GM18951 (cell line): ENCODE measurements around the gene FBXO10.

Experiments used
- POLR2A ChIP-seq: IDR thresholded peaks from 4 replicates; pipeline ENCODE4 v1.6.1; 2011; ENCODE audit warnings: mild to moderate bottlenecking; ENCODE audit not compliant: insufficient read length, insufficient read depth; ENCODE audit errors: extremely low read depth
- in situ Hi-C: fragments of 300-500 bp; cut with MboI; formaldehyde crosslinking; loops from one replicate; pipeline ENCODE4 v1.12.0; 2022; ENCODE audit warnings: low sequenced_read_pairs, mixed read lengths, inconsistent platforms; ENCODE audit not compliant: unreplicated experiment

Gene FBXO10

DNA sequence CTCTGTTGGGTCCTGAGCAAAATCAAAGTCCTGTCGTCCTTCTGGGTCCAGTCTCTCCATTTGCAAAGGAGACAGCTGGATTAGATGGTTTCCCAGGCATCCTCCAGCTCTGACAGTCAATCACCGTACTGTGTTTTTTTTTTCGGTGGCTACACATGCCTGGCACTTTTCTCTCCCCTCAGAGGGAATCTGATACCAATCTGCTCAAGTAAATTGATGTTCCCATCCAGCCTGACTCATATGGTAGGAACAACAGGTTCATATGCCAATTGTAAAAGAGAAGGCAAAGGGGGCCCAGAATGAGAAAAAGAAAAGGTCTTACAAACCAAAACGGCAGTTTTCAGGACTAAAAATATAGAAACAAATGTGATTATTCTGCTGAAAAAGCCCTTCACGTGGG is 1.2 kb downstream of the FBXO10 start:
- in situ Hi-C loops = no loop called here
- no peak for TF ChIP-seq POLR2A

- in situ Hi-C loops = no loop called here
- TF ChIP-seq POLR2A = no peak
These were observed 1.9 kb downstream of the FBXO10 start for GRCh38 chr9:37574241-37574721.

GRCh38 chr9:37571282-37571681 is 4.9 kb downstream of the FBXO10 start:
- TF ChIP-seq POLR2A = no peak
- in situ Hi-C loops = no loop called here

GRCh38 chr9:37566716-37567115 is 9.5 kb downstream of the FBXO10 start:
- no peak for TF ChIP-seq POLR2A
- in situ Hi-C loops = no loop called here

GRCh38 chr9:37565661-37566618 is 10.2 kb downstream of the FBXO10 start:
- in situ Hi-C loops = no loop called here
- TF ChIP-seq POLR2A = no peak

- in situ Hi-C loops = no loop called here
- no peak for TF ChIP-seq POLR2A
These were observed 11.3 kb downstream of the FBXO10 start for GRCh38 chr9:37564916-37565315.

DNA sequence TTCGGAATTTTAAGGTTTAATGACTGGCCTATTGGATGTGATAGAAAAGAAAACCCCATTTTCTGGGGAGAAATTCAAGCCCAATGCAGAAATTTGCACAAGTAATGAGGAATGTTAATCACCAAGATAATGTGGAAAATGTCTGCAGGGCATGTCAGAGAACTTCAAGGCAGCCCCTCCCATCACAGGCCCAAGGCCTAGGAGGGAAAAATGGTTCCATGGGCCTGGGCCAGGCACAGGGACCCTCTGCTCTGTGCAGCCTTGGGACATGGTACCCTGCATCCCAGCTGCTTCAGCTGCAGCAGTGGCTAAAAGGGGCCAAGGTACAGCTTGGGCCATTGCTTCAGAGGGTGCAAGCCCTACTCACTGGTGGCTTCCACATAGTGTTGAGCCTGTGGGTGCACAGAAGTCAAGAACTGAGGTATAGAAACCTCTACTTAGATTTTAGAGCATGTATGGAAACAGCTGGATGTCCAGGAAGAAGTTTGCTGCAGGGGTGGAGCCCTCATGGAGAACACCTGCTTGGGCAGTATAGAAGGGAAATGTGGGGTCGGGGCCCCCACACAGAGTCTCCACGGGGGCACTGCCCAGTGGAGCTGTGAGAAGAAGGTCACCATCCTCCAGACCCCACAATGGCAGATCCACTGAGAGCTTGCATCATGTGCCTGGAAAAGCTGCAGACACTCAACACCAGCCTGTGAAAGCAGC is 12.2 kb downstream of the FBXO10 start:
- in situ Hi-C loops = no loop called here
- no peak for TF ChIP-seq POLR2A

DNA sequence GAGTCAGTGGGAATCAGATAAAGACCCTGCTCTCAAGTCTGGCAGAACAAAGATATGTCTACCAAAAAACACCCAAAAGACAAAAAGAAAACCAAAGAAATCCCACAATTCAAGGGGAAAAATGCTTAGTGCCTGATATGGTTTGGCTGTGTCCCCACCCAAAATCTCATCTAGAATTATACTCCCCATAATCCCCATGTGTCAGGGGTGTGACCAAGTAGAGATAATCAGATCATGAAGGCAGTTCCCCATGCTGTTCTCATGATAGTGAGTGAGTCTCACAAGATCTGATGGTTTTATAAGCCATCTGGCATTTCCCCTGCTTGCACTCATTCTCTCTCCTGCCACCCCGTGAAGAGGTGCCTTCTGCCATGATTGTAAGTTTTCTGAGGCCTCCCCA is 13.4 kb downstream of the FBXO10 start:
- in situ Hi-C loops = no loop called here
- no peak for TF ChIP-seq POLR2A

DNA sequence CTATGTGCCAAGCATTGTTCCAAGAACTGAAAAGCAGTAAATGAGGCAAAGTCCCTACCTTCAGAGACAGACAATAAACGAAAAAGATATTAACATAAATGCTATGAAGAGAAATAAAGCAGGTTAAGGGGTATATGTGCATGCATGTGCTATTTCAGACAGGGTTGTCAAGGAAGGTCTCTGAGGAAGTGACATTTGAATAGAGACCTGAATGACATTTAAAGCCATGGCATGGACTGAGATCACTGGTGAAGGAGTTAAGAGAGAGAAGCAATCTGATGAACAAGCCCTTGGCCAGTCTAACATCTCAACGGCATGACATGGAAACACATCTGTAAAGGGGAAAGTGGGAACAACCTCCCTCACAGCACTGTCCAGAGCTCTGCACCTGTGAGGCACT is 14.5 kb downstream of the FBXO10 start:
- in situ Hi-C loops = no loop called here
- no peak for TF ChIP-seq POLR2A

- TF ChIP-seq POLR2A = no peak
- in situ Hi-C loops = no loop called here
These were observed 16.2 kb downstream of the FBXO10 start for GRCh38 chr9:37559855-37560592.

DNA sequence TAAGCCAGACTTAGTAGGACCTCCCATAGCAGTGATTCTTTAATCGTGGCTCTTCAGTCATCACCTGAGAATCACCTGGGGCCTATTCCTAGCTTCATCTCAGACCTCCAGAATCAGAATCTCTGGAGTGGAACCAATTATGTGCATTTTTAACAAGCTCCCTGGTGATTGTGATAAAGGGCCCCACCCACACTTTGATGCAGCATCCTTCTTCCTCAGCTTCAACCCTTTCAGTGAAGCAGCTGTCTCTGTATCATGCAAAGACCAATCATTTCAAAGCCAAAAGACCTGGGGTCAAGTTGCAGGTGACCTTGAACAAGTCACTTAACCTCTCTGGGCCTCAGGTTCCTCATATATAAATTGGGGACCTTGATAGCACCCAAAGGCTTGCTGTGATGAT is 17.1 kb downstream of the FBXO10 start:
- no peak for TF ChIP-seq POLR2A
- in situ Hi-C loops = no loop called here

DNA sequence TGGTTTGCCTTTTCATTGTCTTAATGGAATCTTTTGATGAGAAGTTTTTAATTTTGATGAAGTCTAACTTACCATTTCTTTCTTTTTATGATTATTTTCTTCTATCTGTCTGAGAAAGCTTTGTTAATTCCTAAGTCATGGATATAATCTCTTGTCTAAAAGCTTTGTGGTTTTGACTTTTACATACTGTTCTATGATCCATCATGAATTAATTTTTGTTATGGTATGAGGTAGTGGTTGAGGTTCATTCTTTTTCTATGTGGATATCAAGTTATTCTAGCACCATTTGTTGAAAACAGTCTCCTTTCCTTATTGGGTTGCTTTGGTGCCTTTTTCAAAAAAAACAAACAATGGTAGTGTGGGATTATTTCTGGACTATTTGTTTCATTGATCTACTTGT is 20.4 kb downstream of the FBXO10 start:
- TF ChIP-seq POLR2A = no peak
- in situ Hi-C loops = no loop called here

DNA sequence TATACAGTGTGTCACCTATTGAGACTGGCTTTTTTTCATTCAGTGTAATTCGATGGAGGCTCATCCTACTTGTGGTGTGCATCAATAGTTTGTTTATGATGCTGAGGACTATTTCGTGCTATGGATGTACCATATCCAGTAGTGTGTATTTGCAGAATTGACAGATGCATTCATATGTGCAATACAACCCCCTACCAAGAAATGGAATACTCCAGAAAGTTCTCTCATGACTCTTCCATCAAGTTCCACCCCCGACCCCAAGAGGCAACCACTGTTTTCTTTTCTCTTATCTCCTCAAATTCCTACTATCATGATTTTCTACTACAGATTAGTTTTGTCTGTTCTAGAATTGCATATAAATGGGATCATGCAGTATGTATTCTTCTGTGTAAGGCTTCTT is 21.9 kb downstream of the FBXO10 start:
- in situ Hi-C loops = no loop called here
- TF ChIP-seq POLR2A = no peak
